Fibroblast of villous mesenchyme (primary cell): ENCODE results near the gene ZXDC. TPM values are rescaled to one million over a fixed set of nuclear protein-coding genes. Genes with fewer than 3 reads are reported as not detected.

Source experiments
- DNase-seq: peaks from one replicate; pipeline ENCODE4 v3.0.0-alpha.2; 2010; ENCODE audit warnings: low read depth
- H3K4me3 ChIP-seq: 2 replicates; pipeline ENCODE4 v1.5.1; 2011; ENCODE audit warnings: low read depth, mild to moderate bottlenecking, low read length
- total RNA-seq: library from RNA; depleted of rRNA; stranded (reverse); fragments of >200 nt; gene quantifications from 2 replicates; pipeline ENCODE4 v1.2.3, GENCODE V29; 2012
- TF ChIP-seq, protein P1 (sequence below): IDR thresholded peaks from 2 replicates; pipeline ENCODE4 v1.5.1; 2012; ENCODE audit warnings: low read depth, mild to moderate bottlenecking, low read length; ENCODE audit not compliant: insufficient read depth

ZXDC gene
- total RNA-seq, 1 donor = 17.7 TPM

DNA sequence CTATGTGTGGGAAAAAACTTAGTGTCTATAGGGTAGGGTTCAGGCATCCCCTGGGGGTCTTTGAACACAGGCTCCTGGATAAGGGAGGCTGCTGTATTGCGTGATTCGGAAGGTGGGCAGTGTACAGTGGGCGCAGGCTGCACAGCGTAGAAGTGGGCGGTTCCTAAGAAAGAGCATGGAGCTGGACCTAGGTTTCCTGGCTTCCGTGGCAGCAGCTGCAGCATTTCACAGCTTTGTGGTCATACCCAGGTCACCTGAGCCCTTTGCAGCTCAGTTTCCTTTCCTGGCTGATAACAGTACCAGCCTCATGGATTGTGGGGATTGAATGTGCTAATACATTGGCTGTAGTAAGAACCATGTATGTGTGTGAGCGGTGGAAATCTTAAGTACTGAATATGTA, 58.7 kb downstream of the ZXDC start:
- TF ChIP-seq, protein P1, sequence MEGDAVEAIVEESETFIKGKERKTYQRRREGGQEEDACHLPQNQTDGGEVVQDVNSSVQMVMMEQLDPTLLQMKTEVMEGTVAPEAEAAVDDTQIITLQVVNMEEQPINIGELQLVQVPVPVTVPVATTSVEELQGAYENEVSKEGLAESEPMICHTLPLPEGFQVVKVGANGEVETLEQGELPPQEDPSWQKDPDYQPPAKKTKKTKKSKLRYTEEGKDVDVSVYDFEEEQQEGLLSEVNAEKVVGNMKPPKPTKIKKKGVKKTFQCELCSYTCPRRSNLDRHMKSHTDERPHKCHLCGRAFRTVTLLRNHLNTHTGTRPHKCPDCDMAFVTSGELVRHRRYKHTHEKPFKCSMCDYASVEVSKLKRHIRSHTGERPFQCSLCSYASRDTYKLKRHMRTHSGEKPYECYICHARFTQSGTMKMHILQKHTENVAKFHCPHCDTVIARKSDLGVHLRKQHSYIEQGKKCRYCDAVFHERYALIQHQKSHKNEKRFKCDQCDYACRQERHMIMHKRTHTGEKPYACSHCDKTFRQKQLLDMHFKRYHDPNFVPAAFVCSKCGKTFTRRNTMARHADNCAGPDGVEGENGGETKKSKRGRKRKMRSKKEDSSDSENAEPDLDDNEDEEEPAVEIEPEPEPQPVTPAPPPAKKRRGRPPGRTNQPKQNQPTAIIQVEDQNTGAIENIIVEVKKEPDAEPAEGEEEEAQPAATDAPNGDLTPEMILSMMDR = no peak
- DNase-seq = no peak
- H3K4me3 ChIP-seq = no peak overlapping the region

DNA sequence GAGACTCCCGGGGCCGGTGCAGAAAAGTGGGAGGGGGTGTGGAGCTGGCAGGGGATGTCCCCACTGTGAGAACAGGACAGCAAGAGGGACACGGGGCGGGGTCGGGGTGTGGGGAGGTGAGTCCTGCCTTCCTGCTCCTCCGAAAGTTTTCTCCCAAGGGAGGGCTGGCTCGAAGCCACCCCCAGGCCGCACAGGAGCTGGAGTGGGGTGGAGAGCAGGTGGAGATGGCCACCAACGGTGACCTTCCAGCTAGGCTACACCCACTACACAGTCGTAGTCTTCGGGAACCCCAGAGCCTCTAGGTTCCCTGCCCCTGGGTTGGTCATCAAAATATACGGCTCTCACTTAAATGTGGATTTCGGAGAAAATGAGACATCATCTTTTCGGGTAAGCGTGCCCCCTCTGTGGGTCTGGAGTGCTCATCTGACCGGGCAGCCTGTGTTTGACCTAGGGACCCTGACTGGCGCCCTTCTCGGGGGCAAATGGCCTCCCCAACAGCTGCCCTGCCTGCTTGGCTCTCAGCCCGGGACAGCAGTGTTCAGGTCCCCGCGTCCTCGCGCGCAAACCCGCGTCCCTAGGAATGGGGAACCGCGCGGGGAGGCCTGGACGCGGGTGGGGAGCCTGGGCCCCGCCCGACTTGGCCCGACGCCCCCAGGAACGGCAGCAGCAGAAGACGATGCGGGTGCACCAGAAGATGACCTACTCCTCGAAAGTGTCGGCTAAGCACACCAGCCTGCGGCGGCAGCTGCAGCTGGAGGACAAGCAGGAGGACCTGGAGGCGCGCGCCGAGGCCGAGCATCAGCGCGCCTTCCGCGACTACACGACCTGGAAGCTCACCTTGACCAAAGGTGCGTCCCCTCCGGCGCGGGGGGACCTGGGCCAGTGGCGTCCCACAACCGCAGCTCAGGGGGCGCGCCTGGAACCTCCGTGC, 59.8 kb downstream of the ZXDC start:
- TF ChIP-seq, protein P1 = no peak

DNA sequence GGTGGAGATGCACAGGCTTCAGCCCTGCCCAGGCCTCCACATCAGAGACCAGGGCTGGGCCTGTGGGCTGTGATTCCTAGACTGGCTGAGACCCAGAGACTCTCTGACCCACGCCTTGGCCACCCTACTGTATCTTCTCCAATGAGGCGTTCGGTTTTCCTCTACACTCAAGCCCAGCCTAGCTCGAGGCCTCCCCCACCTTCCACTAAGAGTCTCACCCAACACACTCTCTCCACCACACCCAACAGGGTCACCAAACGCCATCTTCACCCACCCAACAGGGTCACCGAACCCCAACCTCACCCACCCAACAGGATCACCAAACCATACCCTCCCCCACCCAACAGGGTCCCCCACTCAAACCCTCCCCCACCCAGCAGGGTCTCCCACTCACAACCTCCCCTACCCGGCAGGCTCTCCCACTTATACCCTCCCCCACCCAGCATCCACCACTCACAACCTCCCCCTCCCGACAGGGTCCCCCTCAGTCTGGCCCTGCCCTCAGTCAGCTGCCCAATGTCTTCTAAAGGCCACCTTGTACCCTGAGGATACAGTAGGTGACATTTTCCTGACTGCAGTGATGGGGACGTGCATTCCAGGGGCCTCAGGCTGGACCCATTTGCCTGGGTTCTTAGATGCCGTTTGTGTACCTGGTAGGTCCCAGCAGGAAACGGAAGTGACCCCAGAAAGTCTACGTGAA, 60.6 kb downstream of the ZXDC start:
- H3K4me3 ChIP-seq = no peak overlapping the region

More for the DNA sequence above, 59.8 kb downstream of the ZXDC start:
- no peak for DNase-seq
- H3K4me3 ChIP-seq = no peak overlapping the region

DNA sequence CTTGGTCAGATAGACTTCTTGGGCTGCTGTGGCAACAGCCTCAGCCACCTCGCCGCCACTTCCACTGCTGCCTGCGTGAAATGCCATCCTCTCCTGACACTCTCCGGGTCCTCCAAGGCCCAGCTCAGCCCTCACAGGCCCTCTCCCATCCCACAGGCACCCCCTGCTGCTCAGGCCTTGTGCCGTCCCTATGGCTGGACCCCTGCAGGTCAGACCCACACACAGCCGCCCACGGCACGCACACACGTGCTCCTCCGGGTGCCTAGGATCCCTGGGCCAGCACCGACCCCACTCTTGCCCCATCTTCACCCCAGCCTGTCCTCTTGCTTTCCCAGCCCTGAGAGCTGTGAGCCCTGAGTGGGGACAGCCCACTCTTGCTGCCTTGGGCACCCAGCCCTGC, 61.3 kb downstream of the ZXDC start:
- DNase-seq = no peak
- H3K4me3 ChIP-seq = no peak overlapping the region
- TF ChIP-seq, protein P1 = no peak

More for the DNA sequence above, 60.6 kb downstream of the ZXDC start:
- TF ChIP-seq, protein P1 = no peak
- no peak for DNase-seq

DNA sequence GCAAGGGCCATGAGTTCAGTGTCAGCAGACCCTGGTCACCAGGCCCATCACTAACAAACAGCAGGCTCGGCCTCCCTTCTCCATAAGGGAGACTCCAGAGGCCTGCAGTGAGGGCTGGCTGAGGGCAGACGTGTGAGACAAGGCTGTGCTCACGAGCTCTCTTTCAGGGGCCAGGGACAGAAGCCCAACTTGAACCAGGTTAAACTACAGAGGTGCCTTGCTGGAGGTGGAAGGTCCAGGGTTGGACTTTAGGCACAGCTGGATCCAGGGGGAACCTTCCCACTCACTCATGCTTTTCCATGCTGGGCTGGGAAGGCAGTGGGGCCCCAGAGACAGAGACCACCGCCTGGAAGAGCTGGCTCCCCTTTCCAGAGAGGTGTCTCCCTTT, 62.0 kb downstream of the ZXDC start:
- TF ChIP-seq, protein P1 = no peak
- no peak for DNase-seq
- H3K4me3 ChIP-seq = no peak overlapping the region

DNA sequence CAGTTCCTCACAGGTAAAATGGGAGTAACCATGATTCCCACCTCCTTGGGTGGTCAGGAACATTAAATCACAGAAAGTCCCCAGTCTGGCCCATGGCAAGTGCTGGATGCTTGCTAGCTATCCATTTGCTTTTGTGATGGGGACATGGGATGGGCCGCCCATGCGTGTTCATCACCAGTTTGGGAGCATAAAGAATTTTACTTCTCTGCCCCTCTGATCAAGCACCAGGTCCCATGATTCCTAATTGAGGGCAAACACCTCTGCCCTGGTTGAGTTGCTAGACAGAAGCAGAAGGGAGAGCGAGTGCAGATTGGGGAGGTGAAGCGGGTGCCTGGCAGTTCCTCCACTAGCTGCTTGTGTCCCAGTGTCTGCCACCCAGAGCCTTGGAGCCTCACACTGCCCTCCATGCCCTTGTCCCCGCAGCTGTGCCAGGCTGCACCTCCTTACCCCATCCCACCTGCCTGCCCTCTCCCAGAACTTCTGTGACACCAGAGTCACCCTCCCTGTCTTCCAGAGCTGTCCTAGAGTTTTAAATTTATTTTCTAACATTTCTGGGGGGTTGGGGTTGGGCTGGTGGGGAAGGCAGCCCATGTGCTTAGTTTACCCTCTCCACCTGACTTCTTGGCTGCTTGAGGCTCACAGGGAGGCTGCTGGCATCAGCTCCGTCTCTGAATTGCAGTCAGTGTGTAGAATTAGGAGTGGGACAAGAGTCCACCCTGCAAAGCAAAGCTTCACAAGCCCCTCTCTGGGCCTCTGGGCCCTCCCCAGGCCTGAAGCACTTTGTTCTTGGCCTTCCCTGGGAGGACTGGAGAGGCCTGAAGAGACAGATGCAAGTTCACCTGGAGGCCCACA, 62.6 kb downstream of the ZXDC start:
- TF ChIP-seq, protein P1 = no peak
- DNase-seq = no peak
- no peak overlapping the region for H3K4me3 ChIP-seq
